ENCODE measurements around the gene MCC.

Gene MCC

GRCh38 chr5:113271015-113271414 is 217.2 kb downstream of the MCC start:
- DNase-seq (ENCODE audit: low read depth) = no peak

GRCh38 chr5:113270086-113270485 is 218.2 kb downstream of the MCC start:
- DNase-seq (ENCODE audit: low read depth) = no peak

GRCh38 chr5:113269023-113269997 is 218.9 kb downstream of the MCC start:
- DNase-seq (ENCODE audit: low read depth) = no peak

- no peak for DNase-seq (ENCODE audit: low read depth)
Observed at GRCh38 chr5:113268232-113268631, 220.0 kb downstream of the MCC start.

DNA sequence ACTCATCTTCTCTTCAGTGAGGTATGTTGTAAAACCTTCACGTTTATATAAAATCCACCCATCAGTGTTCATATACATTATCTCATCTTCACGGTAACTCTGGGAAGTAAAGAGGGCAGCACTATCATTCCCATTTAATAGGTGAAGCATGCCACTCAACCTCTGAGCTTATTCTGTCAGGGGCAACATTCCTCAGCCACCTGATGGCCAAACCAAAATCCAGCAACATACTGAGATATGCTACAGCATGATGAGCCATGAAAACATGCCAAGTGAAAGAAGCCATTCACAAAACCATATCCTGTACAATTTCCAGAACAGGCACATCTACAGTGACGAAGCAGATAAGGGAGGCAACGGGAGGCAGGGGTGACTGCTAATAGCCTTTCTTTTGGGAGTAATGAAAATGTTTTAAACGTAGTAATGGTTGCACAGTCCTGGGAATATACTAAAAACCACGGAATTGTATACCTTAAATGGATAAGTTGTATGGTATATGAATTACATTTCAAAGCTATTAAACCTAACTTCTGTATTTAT is 220.8 kb downstream of the MCC start:
- no peak for DNase-seq (ENCODE audit: low read depth)

DNA sequence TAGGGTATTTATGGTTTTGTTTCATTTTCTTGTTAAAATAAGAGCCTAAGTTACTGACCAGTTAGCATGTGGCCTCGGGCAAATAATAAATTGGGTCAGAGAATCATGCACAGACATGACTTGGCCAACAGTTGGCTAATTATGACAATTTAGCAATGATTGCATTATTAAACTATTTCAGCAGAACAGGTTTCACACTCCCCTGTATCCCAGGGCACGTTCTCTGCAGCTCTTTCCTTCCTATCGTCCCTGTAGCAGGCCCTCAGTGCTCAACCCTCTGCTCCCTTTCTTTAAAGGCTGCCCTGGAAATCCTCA is 221.4 kb downstream of the MCC start:
- no peak for DNase-seq (ENCODE audit: low read depth)

DNA sequence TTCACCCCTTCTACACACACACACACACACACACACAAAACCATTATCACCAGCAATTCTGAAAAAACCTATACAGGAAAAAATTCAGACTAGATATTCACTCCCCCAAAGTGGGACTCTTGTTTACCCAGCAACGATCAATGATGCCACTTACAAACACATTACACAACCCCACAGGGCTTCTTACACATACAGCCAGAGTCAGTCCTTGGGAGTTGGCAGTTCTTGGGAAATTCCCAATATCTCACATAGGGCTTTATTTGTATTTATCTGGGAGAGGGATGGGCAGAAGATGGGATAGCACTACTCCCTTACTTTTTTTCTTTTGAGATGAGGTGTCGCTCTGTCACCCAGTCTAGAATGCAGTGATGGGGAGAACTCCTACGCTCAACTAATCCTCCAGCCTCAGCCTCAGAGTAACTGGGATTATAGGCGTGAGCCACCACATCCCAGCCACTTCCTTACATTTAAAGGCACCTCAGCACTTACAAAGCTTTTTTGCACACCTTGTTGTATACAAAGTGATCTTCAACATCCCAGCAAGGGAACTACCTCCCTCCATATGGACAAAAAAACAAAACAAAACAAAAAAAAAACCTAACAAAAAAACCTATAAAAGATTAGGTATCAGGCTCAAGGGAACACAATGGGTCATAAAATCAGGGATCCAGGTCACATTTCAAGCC is 221.9 kb downstream of the MCC start:
- DNase-seq (ENCODE audit: low read depth) = no peak

DNA sequence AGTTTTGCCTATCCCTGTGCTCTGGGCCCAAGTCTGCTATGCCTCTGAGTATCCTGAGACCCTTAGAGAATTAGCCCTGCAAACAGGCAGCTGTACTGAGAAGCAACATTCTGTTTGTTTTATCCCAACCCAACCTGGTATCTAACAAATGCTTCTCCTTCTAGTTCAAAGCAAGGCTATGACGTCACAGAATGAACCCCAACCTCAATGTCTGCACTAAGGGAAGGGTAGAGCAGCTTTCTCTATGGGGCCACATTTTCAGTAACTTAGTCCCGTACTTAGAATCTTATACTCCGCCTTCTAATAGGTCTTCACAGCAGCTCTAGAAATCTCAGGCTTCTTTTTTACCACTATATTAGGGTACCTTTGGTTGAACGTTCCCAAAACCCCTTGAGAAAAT is 223.1 kb downstream of the MCC start:
- no peak for DNase-seq (ENCODE audit: low read depth)

DNA sequence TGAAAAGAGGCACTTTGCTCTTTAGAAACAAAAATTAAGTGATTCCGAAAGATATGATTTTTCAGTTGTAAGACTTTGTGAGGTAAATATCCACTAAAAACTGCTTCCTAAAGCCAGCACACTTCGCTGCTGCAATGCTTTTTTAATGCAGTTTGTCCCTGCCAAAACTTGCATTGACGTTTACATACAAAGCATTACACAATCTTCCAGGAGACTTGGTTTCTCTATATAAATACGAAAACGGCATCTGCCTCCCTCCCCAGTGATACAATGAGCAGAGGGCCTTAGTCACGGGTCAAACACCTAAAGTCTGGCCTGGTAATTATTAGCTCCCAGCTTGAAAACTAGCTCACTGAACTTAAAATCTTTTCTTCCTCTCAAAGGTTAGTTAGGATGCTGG is 224.2 kb downstream of the MCC start:
- DNase-seq (ENCODE audit: low read depth) = no peak

DNA sequence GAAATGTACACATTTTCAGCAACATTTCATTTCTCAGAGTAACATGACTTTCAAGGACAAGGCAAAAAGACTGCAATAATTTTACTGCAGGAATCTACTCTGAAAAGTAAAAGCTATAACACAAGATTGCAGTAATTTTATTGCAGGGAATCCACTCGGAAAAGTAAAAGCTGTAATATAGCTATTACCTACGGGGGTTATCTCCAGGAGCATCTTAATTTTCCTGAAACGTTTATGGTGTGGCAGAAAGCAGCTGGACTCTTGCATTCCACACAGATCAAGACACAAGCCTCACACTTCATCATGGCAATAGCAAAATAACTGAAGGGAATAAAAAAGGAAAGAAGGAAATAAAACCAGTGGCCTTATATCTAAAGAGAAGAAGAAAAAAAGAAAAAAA is 224.7 kb downstream of the MCC start:
- no peak for DNase-seq (ENCODE audit: low read depth)

GRCh38 chr5:113262674-113263073 is 225.6 kb downstream of the MCC start:
- no peak for DNase-seq (ENCODE audit: low read depth)

DNA sequence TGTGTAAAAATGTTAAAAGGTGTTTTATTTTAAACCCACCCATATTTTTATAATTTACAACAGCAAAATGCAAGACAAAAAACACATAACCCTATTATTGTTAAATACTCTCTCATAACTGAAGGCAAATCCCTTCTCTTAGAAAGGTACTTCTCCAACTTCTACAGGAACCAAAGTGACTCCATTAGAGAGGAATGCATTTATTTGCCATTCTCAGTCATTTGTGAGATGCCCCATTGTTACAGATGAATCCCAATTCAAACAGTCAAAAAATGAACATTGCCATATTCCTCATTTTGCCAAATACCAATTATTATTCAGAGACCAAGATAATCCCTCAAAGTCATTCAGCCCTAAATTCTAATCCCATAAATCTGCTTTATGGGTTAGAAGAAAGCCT is 229.2 kb downstream of the MCC start:
- DNase-seq (ENCODE audit: low read depth) = no peak

GRCh38 chr5:113257545-113257944 is 230.7 kb downstream of the MCC start:
- no peak for DNase-seq (ENCODE audit: low read depth)

GRCh38 chr5:113256671-113257452 is 231.4 kb downstream of the MCC start:
- DNase-seq (ENCODE audit: low read depth) = no peak

DNA sequence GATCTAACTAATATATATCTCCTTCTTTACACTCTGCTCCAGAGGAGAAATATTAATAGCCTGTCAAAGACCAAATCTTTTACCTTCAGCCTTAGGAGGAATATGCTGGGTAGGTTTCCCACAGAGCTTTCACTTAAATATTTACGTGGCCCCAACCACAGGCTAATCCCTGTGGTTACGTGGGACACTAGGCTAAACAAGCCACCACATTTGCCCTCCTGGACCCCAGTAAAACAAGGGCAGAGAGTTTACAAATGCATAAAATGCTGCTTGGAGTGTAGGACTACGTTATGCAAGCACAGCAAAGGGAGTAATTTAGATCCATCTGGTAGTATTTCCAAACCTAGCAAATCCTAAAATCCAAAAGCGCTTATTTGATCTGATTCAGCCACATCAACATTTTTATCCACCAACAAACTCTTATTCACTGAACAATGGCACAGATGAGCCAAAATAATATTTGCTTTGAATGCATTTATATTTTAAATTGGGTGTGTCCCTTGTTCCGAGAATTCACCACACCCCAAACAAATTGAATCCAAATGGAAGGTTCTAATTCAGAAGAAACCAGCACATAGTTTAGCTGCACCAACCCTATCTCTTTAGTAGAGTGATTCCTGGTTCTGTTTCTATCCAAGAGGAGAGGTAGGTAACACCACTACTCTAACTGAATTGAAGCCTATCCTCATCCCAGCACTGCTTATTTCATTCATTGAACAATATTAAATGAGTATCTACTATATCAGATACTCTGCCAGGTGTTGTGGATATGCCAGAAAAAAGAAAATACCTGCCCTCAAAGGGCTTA is 232.5 kb downstream of the MCC start:
- DNase-seq (ENCODE audit: low read depth) = no peak

- DNase-seq (ENCODE audit: low read depth) = no peak
Observed at GRCh38 chr5:113255105-113255504, 233.1 kb downstream of the MCC start.

GRCh38 chr5:113253037-113253436 is 235.2 kb downstream of the MCC start:
- no peak for DNase-seq (ENCODE audit: low read depth)

DNA sequence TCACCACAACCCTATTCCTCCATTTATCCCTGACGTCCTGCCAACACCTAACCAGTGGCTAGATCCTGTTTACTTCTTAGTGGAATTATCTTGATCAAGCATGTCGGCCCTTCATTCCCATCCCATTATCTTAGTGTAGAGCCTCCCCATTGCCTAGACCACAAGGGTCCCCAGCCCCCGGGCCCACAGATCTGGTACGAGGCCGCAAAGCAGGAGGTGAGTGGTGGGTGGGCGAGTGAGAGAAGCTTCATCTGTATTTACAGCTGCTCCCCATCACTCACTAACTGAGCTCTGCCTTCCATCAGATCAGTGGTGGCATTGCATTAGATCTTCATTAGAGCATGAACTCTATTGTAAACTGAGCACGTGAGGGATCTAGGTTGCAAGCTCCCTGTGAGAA is 236.2 kb downstream of the MCC start:
- DNase-seq (ENCODE audit: low read depth) = no peak

DNA sequence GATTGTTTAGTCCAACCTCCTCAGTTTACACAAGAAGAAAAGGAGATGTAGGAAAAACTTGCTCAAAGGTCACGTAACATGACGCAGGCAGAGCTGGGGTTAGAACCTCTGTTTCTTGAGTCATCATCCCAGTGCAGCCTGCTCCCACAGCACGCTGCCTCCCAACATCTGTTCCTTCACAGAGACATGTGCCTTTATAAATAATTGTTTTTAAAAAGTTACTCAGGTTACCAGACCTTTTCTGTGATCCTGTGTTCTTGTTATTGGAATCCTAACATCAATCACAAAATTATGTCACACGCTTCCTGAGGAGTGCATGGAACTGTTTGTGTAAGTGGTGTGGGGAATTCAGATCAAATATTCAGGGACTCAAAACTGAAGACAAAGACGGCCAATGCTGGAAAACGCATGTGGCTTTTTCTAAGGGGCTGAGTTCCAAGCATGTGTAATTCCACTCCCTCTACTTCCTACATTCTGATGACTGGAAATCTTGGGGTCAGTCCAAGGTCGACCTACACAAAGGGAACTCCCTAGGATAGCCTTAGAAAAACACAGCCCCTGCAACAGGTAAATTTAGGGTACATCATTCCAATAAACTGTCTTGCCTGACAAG is 237.8 kb downstream of the MCC start:
- no peak for DNase-seq (ENCODE audit: low read depth)

DNA sequence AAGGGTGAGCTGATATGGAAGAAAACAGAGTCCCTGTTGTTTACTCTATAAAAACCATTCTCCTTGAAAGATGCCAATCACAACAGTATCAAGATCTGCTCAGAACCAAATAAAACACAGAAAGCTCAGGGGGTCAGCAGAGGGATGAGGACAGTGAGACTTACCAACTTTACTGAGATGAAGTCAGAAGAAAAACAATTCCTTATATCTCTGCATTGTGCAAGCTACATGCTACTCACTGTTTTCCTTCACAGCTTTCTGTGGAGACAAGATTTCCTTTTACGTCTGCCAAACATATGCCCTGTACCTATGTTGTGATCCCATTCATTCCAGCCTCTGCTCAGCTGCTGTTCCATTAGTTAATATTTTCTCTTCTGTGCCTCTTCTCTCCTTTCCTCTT is 239.0 kb downstream of the MCC start:
- DNase-seq (ENCODE audit: low read depth) = no peak

GRCh38 chr5:113246361-113246870 is 241.8 kb downstream of the MCC start:
- no peak for DNase-seq (ENCODE audit: low read depth)
